GM12878 (cell line): ENCODE data around the gene DEFB126.

Experiments
- BACH1 ChIP-seq: fragments of 450-650 bp; IDR thresholded peaks from 2 replicates; pipeline ENCODE4 v1.6.1; 2017; ENCODE audit warnings: mild to moderate bottlenecking, borderline replicate concordance
- CHD2 ChIP-seq: IDR thresholded peaks from 2 replicates; pipeline ENCODE4 v1.6.1; 2011; ENCODE audit warnings: low read depth, low read length, improper control_type of control experiment, borderline replicate concordance
- CTCF ChIP-seq, 3 experiments: IDR thresholded peaks in 2 of 3; conservative IDR thresholded peaks in 1 of 3; 2 replicates each; pipeline ENCODE4 v1.5.1; 2011; ENCODE audit warnings: low read depth in 3 of 3, low read length in 3 of 3, mild to moderate bottlenecking in 3 of 3, control low read depth in 2 of 3, moderate library complexity in 2 of 3, inconsistent platforms in 1 of 3, mixed read lengths in 1 of 3; ENCODE audit not compliant: control insufficient read depth in 2 of 3, insufficient read depth in 1 of 3; ENCODE audit errors: extremely low read depth in 1 of 3
- EGR1 ChIP-seq, 2 experiments: IDR thresholded peaks; 1 replicate in 1 of 2; 2 replicates in 1 of 2; pipeline ENCODE4 v1.6.1; 2011 to 2012; ENCODE audit warnings: low read depth in 2 of 2, low read length in 2 of 2, borderline replicate concordance in 1 of 2, mild to moderate bottlenecking in 1 of 2, moderate library complexity in 1 of 2
- GABPA ChIP-seq: IDR thresholded peaks from 2 replicates; pipeline ENCODE4 v1.6.1; 2014; ENCODE audit warnings: antibody characterized with exemption, low read depth, mild to moderate bottlenecking, inconsistent platforms
- POLR2AphosphoS5 ChIP-seq: IDR thresholded peaks from 2 replicates; pipeline ENCODE4 v1.6.1; 2011; ENCODE audit warnings: mild to moderate bottlenecking, low read length, inconsistent platforms
- SIN3A ChIP-seq: IDR thresholded peaks from 2 replicates; pipeline ENCODE4 v1.6.1; 2012; ENCODE audit warnings: low read depth, low read length, improper control_type of control experiment
- STAT1 ChIP-seq: fragments of 450-650 bp; conservative IDR thresholded peaks from 2 replicates; pipeline ENCODE4 v1.6.1; 2014; ENCODE audit warnings: antibody characterized with exemption, mild to moderate bottlenecking
- SUZ12 ChIP-seq: fragments of 200-600 bp; sonication (generic); IDR thresholded peaks from one replicate; pipeline ENCODE4 v1.6.1; 2018; ENCODE audit warnings: antibody characterized with exemption, mild to moderate bottlenecking; ENCODE audit not compliant: unreplicated experiment

GRCh38 chr20:93641-94040 is 48.7 kb upstream of the DEFB126 start:
- TF ChIP-seq SIN3A: no peak
- no peak for TF ChIP-seq CHD2
- TF ChIP-seq EGR1 (IDR thresholded peaks at IDR 0.05; ENCODE audit: borderline replicate concordance in 1 of 2, low read depth in 2 of 2, low read length in 2 of 2): no peak
- TF ChIP-seq CTCF (IDR thresholded peaks at IDR 0.05 in 2 of 3, conservative IDR thresholded peaks at IDR 0.05 in 1 of 3; ENCODE audit: control insufficient read depth in 2 of 3, extremely low read depth in 1 of 3, insufficient read depth in 1 of 3, low read depth in 3 of 3, low read length in 3 of 3): no peak
- no peak for TF ChIP-seq STAT1
- no peak for TF ChIP-seq BACH1
- no peak for TF ChIP-seq SUZ12
- TF ChIP-seq GABPA: no peak
- TF ChIP-seq POLR2AphosphoS5: no peak
